Transverse colon (tissue), 4 donors: ENCODE results near the gene SNTG2.

ENCODE experiments used
- POLR2AphosphoS5 ChIP-seq, 3 donors: sonication (generic); formaldehyde crosslinking; IDR thresholded peaks; one replicate each; pipeline ENCODE4 v1.6.1; 2016; ENCODE audit warnings: antibody characterized with exemption in 3 of 3
- TF ChIP-seq, protein P1 (sequence below), 5 experiments: fragments of 200-600 bp in 3 of 5; fragments of 450-650 bp in 2 of 5; sonication (generic) in 3 of 5; IDR thresholded peaks; 1 replicate in 2 of 5; 2 replicates in 3 of 5; pipeline ENCODE4 v1.5.1; 2016 to 2017; ENCODE audit warnings: antibody characterized with exemption in 5 of 5, inconsistent platforms in 3 of 5, mild to moderate bottlenecking in 2 of 5, moderate library complexity in 1 of 5

DNA sequence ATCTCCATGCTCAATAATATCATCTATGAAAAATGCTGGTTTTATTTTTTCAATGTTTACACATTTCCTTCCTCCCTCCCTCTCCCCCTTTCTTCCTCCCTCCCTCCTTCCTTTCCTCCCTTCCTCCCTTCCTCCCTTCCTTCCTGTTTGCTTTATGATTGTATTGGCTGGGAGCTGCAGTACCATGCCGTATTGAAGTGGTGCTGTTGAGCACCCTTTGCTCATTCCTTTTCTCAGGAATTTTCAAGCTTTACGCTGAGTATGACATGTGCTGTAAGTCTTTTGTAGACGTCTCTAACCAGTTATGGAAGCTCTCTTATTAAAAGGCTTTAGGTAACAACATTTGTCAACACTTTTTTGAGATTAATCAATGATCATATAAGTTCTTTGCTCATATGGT lies 100.4 kb downstream of the SNTG2 start:
- no peak for TF ChIP-seq POLR2AphosphoS5 (IDR thresholded peaks at IDR 0.05)
- TF ChIP-seq, protein P1, sequence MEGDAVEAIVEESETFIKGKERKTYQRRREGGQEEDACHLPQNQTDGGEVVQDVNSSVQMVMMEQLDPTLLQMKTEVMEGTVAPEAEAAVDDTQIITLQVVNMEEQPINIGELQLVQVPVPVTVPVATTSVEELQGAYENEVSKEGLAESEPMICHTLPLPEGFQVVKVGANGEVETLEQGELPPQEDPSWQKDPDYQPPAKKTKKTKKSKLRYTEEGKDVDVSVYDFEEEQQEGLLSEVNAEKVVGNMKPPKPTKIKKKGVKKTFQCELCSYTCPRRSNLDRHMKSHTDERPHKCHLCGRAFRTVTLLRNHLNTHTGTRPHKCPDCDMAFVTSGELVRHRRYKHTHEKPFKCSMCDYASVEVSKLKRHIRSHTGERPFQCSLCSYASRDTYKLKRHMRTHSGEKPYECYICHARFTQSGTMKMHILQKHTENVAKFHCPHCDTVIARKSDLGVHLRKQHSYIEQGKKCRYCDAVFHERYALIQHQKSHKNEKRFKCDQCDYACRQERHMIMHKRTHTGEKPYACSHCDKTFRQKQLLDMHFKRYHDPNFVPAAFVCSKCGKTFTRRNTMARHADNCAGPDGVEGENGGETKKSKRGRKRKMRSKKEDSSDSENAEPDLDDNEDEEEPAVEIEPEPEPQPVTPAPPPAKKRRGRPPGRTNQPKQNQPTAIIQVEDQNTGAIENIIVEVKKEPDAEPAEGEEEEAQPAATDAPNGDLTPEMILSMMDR (IDR thresholded peaks at IDR 0.05), result no peak
